Colonic mucosa (tissue), 4 donors: ENCODE data around the gene LDLRAD3. TPM values are rescaled to one million over a fixed set of nuclear protein-coding genes. Genes with fewer than 3 reads are reported as not detected.

Source experiments
- DNase-seq: peaks from one replicate; pipeline ENCODE4 v3.0.0-alpha.2; 2020
- H3K27ac ChIP-seq: fragments of 200-600 bp; one replicate; pipeline ENCODE4 v1.8.0; 2021
- H3K27me3 ChIP-seq: fragments of 200-600 bp; one replicate; pipeline ENCODE4 v1.8.0; 2021
- H3K36me3 ChIP-seq: fragments of 200-600 bp; one replicate; pipeline ENCODE4 v1.8.0; 2021
- H3K4me1 ChIP-seq: fragments of 200-600 bp; one replicate; pipeline ENCODE4 v1.8.0; 2021; ENCODE audit warnings: mild to moderate bottlenecking
- H3K4me3 ChIP-seq: fragments of 200-600 bp; one replicate; pipeline ENCODE4 v1.8.0; 2021
- H3K9ac ChIP-seq, 2 donors: one replicate each; pipeline ENCODE4 v1.7.0; 2013; ENCODE audit warnings: control low read depth in 2 of 2, low read depth in 2 of 2, low read length in 2 of 2
- H3K9me3 ChIP-seq: fragments of 200-600 bp; one replicate; pipeline ENCODE4 v1.8.0; 2021
- CTCF ChIP-seq: fragments of 200-600 bp; IDR thresholded peaks from one replicate; pipeline ENCODE4 v1.8.0; 2022; ENCODE audit warnings: antibody characterized with exemption, mild to moderate bottlenecking
- intact Hi-C: fragments of 100-400 bp; cut with DNase I; formaldehyde crosslinking; loops from one replicate; pipeline ENCODE4 v1.14.1; 2022
- total RNA-seq, 2 donors: library from RNA; stranded (reverse); fragmentation: NEBNext Ultra II Directional in 1 of 2; extraction: Animal tissue kit (Norgen Biotek cat#: 25700) in 1 of 2; gene quantifications; one replicate each; pipeline ENCODE4 v1.2.1, GENCODE V29; 2021
- donor health status: healthy.
- donor health status: DM: no; HTN: no; CAD: no.
- donor health status: DM: no; HTN: no; CAD: no.

The LDLRAD3 gene
- total RNA-seq, 2 donors from 2014 or later: 1.9 to 2.9 TPM

GRCh38 chr11:36023922-36024321, 80.1 kb downstream of the LDLRAD3 start:
- no peak for DNase-seq
- no peaks in the 10 kb centered on the region for H3K36me3 ChIP-seq
- intact Hi-C loops: no loop called here
- H3K4me3 ChIP-seq: no peak overlapping the region
- no peak overlapping the region for H3K27ac ChIP-seq
- no peaks in the 10 kb centered on the region for H3K9me3 ChIP-seq
- no peak overlapping the region for H3K9ac ChIP-seq
- no peak for TF ChIP-seq CTCF
- no peaks in the 10 kb centered on the region for H3K27me3 ChIP-seq
- no peaks in the 10 kb centered on the region for H3K4me1 ChIP-seq

DNA sequence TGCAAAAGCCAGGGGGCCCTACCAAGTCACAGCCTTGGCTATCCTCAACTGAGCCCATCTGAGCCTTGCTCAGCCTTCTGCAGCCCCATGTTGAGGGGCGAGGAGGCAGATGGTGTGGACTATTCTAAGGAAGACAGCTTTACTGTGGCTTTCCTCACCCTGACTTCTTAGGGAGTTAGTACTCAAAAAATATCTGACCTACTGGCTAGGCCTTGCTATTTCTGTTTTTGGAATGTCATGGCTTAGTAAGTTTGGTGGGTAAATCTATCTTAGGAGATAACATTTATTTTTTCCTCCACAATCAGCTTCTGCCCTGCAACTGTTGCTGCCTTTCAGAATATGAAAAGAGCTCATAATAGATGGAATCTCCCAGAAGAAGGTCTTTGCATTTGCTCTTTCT, 80.9 kb downstream of the LDLRAD3 start:
- no peak overlapping the region for H3K27ac ChIP-seq
- intact Hi-C loops: no loop called here
- no peaks in the 10 kb centered on the region for H3K9me3 ChIP-seq
- no peak for DNase-seq
- no peaks in the 10 kb centered on the region for H3K36me3 ChIP-seq
- H3K4me3 ChIP-seq: no peak overlapping the region
- no peak for TF ChIP-seq CTCF
- no peaks in the 10 kb centered on the region for H3K27me3 ChIP-seq
- no peaks in the 10 kb centered on the region for H3K4me1 ChIP-seq
- no peak overlapping the region for H3K9ac ChIP-seq

DNA sequence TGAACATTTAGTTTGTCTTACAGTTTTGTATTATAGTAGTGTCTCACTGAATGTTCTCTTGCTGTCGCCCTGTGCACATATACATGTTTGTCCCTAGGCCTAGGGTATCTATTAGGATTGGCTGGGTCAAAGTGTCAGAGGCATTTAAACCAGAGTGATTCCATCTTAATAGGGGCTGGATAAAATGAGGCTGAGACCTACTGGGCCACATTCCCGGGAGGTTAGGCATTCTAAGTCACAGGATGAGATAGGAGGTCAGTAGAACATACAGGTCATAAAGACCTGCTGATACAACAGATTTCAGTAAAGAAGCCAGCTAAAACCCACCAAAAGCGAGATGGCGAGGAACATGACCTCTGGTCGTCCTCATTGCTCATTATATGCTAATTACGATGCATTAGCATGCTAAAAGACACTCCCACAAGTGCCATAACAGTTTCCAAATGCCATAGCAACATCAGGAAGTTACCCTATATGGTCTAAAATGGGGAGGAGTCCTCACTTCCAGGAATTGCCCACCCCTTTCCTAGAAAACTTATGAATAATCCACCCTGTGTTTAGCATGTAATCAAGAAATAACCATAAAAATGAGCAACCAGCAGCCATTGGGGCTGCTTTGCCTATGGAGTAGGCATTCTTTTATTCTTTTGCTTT, 82.6 kb downstream of the LDLRAD3 start:
- TF ChIP-seq CTCF: no peak
- intact Hi-C loops: no loop called here
- H3K27ac ChIP-seq: no peak overlapping the region

DNA sequence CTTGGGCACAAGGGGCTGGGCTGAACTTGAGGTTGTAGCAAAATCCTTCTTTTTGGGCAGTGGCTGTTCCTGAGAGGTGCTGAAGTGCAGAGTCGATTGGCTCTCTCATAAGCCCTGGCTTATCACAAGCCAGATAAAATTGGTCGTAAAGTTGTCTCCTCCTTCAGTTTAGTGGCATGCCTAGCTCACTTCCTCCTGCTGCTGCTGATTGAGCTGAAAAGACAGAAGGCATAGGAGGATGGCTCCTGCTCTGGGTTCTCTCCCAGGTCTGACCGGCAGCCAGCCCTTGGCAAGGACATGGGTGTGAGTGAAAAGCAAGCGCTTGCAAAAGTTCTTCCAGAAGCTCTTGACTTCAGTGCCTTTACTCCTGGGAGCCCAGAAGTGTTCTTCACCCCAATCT, 83.9 kb downstream of the LDLRAD3 start:
- H3K9ac ChIP-seq: no peak overlapping the region
- no peaks in the 10 kb centered on the region for H3K4me1 ChIP-seq
- intact Hi-C loops: no loop called here
- no peak overlapping the region for H3K27ac ChIP-seq
- H3K36me3 ChIP-seq: no peaks in the 10 kb centered on the region
- no peak for DNase-seq
- no peaks in the 10 kb centered on the region for H3K27me3 ChIP-seq
- H3K9me3 ChIP-seq: no peaks in the 10 kb centered on the region
- TF ChIP-seq CTCF: no peak
- no peak overlapping the region for H3K4me3 ChIP-seq

More for the DNA sequence above, 82.6 kb downstream of the LDLRAD3 start:
- H3K9ac ChIP-seq: no peak overlapping the region
- no peaks in the 10 kb centered on the region for H3K27me3 ChIP-seq
- no peaks in the 10 kb centered on the region for H3K9me3 ChIP-seq
- no peak overlapping the region for H3K4me3 ChIP-seq
- no peak for DNase-seq
- H3K36me3 ChIP-seq: no peaks in the 10 kb centered on the region
- H3K4me1 ChIP-seq: no peaks in the 10 kb centered on the region

GRCh38 chr11:36029616-36030015, 85.8 kb downstream of the LDLRAD3 start:
- Histone ChIP-seq H3K9me3 (no peaks in the 10 kb centered on the region), H3K36me3 (no peaks in the 10 kb centered on the region), H3K4me1 (no peaks in the 10 kb centered on the region), H3K27me3 (no peaks in the 10 kb centered on the region), H3K9ac (no peak overlapping the region), H3K27ac (no peak overlapping the region), H3K4me3 (no peak overlapping the region)
- no peak for TF ChIP-seq CTCF
- no peak for DNase-seq
- intact Hi-C loops: no loop called here
